ENCODE measurements around the gene KLHL29. TPM values are rescaled to one million over a fixed set of nuclear protein-coding genes. Genes with fewer than 3 reads are reported as not detected.

Gene KLHL29
- total RNA-seq, 3 donors from 2014 or later (not counting 1 experiment from before 2014, with no cell fraction given) = 0.24 to 0.43 (median 0.33) TPM

- no peak overlapping the region for H3K27ac Mint-ChIP-seq
- Histone ChIP-seq H3K27me3 (ENCODE audit: control insufficient read depth, insufficient read depth, low read length) (no peaks in the 10 kb centered on the region), H3K9me3 (ENCODE audit: control insufficient read depth, insufficient read depth, low read length) (no peaks in the 10 kb centered on the region), H3K4me3 (ENCODE audit: low read length) (no peak overlapping the region), H3K27ac (ENCODE audit: low read length) (no peak overlapping the region), H3K36me3 (ENCODE audit: control insufficient read depth, insufficient read depth, low read length) (peaks cover 30% of the 10 kb centered on the region), H3K4me1 (ENCODE audit: control insufficient read depth, insufficient read depth, low read length) (no peaks in the 10 kb centered on the region)
- H3K27me3 Mint-ChIP-seq (ENCODE audit: low read depth in 2 of 2) = no peaks in the 10 kb centered on the region
- TF ChIP-seq CTCF (IDR thresholded peaks at IDR 0.05) = no peak
- ATAC-seq = no peak
- H3K4me1 Mint-ChIP-seq = peaks cover 0 to 7% of the 10 kb centered on the region in 2 donors
- intact Hi-C loops (cut with micrococcal nuclease) = no loop called here
- 100% methylated on average over 1 of the region's 2 CpGs for WGBS (ENCODE audit: insufficient coverage)
- H3K9me3 Mint-ChIP-seq = no peaks in the 10 kb centered on the region
- peaks cover 20% of the 10 kb centered on the region for H3K36me3 Mint-ChIP-seq
- no peak overlapping the region for H3K4me3 Mint-ChIP-seq
- DNase-seq = no peak
Observed at GRCh38 chr2:23751747-23752265, 366.8 kb downstream of the KLHL29 start.

- H3K36me3 Mint-ChIP-seq = peaks cover 34% of the 10 kb centered on the region
- no peak for TF ChIP-seq CTCF (IDR thresholded peaks at IDR 0.05)
Observed at GRCh38 chr2:23753291-23754010, 368.5 kb downstream of the KLHL29 start.

GRCh38 chr2:23754970-23755369 lies 370.0 kb downstream of the KLHL29 start:
- DNase-seq (no peak), ATAC-seq (no peak)
- no peak overlapping the region for H3K27ac Mint-ChIP-seq
- H3K27me3 Mint-ChIP-seq (ENCODE audit: low read depth in 2 of 2) = no peaks in the 10 kb centered on the region
- H3K9me3 Mint-ChIP-seq = no peaks in the 10 kb centered on the region
- H3K9me3 ChIP-seq (ENCODE audit: control insufficient read depth, insufficient read depth, low read length) = no peaks in the 10 kb centered on the region
- no peak overlapping the region for H3K4me3 Mint-ChIP-seq
- intact Hi-C loops (cut with micrococcal nuclease) = no loop called here
- no peaks in the 10 kb centered on the region for H3K4me1 ChIP-seq (ENCODE audit: control insufficient read depth, insufficient read depth, low read length)
- no peak for TF ChIP-seq CTCF (IDR thresholded peaks at IDR 0.05)
- no peak overlapping the region for H3K27ac ChIP-seq (ENCODE audit: low read length)
- no peaks in the 10 kb centered on the region for H3K27me3 ChIP-seq (ENCODE audit: control insufficient read depth, insufficient read depth, low read length)
- H3K36me3 Mint-ChIP-seq = peaks cover 34% of the 10 kb centered on the region
- peaks cover 7 to 9% of the 10 kb centered on the region in 2 donors for H3K4me1 Mint-ChIP-seq
- peaks cover 50% of the 10 kb centered on the region for H3K36me3 ChIP-seq (ENCODE audit: control insufficient read depth, insufficient read depth, low read length)
- H3K4me3 ChIP-seq (ENCODE audit: low read length) = no peak overlapping the region

More at GRCh38 chr2:23753291-23754010, 368.5 kb downstream of the KLHL29 start:
- Mint-ChIP-seq H3K4me1 (peaks cover 7 to 9% of the 10 kb centered on the region in 2 donors), H3K9me3 (no peaks in the 10 kb centered on the region), H3K4me3 (no peak overlapping the region), H3K27ac (no peak overlapping the region), H3K27me3 (ENCODE audit: low read depth in 2 of 2) (no peaks in the 10 kb centered on the region)
- no peak overlapping the region for H3K4me3 ChIP-seq (ENCODE audit: low read length)
- H3K9me3 ChIP-seq (ENCODE audit: control insufficient read depth, insufficient read depth, low read length) = no peaks in the 10 kb centered on the region
- H3K27me3 ChIP-seq (ENCODE audit: control insufficient read depth, insufficient read depth, low read length) = no peaks in the 10 kb centered on the region
- intact Hi-C loops (cut with micrococcal nuclease) = no loop called here
- H3K27ac ChIP-seq (ENCODE audit: low read length) = no peak overlapping the region
- no peaks in the 10 kb centered on the region for H3K4me1 ChIP-seq (ENCODE audit: control insufficient read depth, insufficient read depth, low read length)
- ATAC-seq = peak in 1 of 3 donors; percentile 67
- WGBS (ENCODE audit: insufficient coverage) = 93% methylated on average over 2 of the region's 4 CpGs
- DNase-seq = no peak
- H3K36me3 ChIP-seq (ENCODE audit: control insufficient read depth, insufficient read depth, low read length) = peaks cover 40% of the 10 kb centered on the region
